GM18858 (cell line): Measurements from ENCODE around the gene AHSG.

Source experiments
- ATAC-seq: cut with Tn5 transposase; IDR thresholded peaks from one replicate; pipeline ENCODE4 v1.9.1; 2021; ENCODE audit not compliant: unreplicated experiment

Gene AHSG

GRCh38 chr3:186590580-186591295 is 22.1 kb upstream of the AHSG start:
- ATAC-seq = no peak

GRCh38 chr3:186592682-186593081 is 20.2 kb upstream of the AHSG start:
- no peak for ATAC-seq

GRCh38 chr3:186593862-186594261 is 19.0 kb upstream of the AHSG start:
- ATAC-seq = no peak

GRCh38 chr3:186594591-186595113 is 18.2 kb upstream of the AHSG start:
- no peak for ATAC-seq

GRCh38 chr3:186596568-186597287 is 16.1 kb upstream of the AHSG start:
- ATAC-seq = no peak

GRCh38 chr3:186598108-186598784 is 14.6 kb upstream of the AHSG start:
- no peak for ATAC-seq

GRCh38 chr3:186598794-186599141 is 14.1 kb upstream of the AHSG start:
- ATAC-seq = no peak

GRCh38 chr3:186599142-186599784 is 13.6 kb upstream of the AHSG start:
- ATAC-seq = no peak

GRCh38 chr3:186599785-186600166 is 13.1 kb upstream of the AHSG start:
- ATAC-seq = no peak

- ATAC-seq = no peak
Observed at GRCh38 chr3:186600896-186601295, 12.0 kb upstream of the AHSG start.

- no peak for ATAC-seq
Observed at GRCh38 chr3:186603159-186603558, 9.7 kb upstream of the AHSG start.

- no peak for ATAC-seq
Observed at GRCh38 chr3:186605078-186605477, 7.8 kb upstream of the AHSG start.

GRCh38 chr3:186605561-186606545 is 7.0 kb upstream of the AHSG start:
- ATAC-seq = no peak

GRCh38 chr3:186608624-186609215 is 4.1 kb upstream of the AHSG start:
- ATAC-seq = no peak

- ATAC-seq = no peak
Observed at GRCh38 chr3:186609247-186609868, 3.5 kb upstream of the AHSG start.

- ATAC-seq = no peak
Observed at GRCh38 chr3:186612065-186612464, 795 bp upstream of the AHSG start.

GRCh38 chr3:186613637-186614265 is 891 bp downstream of the AHSG start:
- no peak for ATAC-seq

- ATAC-seq = no peak
Observed at GRCh38 chr3:186614266-186614596, 1.4 kb downstream of the AHSG start.
